GM18499 (cell line): ENCODE data around the gene ATP11A.
"Not testable (repeated sequence)": the region's sequence is repeated elsewhere in the genome, so short reads cannot be mapped to it uniquely, and the experiment has no call there.

Source experiments
- ATAC-seq: cut with Tn5 transposase; IDR thresholded peaks from one replicate; pipeline ENCODE4 v1.9.1; 2021; ENCODE audit warnings: moderate number of reproducible peaks; ENCODE audit not compliant: insufficient read depth, unreplicated experiment

The ATP11A gene

DNA sequence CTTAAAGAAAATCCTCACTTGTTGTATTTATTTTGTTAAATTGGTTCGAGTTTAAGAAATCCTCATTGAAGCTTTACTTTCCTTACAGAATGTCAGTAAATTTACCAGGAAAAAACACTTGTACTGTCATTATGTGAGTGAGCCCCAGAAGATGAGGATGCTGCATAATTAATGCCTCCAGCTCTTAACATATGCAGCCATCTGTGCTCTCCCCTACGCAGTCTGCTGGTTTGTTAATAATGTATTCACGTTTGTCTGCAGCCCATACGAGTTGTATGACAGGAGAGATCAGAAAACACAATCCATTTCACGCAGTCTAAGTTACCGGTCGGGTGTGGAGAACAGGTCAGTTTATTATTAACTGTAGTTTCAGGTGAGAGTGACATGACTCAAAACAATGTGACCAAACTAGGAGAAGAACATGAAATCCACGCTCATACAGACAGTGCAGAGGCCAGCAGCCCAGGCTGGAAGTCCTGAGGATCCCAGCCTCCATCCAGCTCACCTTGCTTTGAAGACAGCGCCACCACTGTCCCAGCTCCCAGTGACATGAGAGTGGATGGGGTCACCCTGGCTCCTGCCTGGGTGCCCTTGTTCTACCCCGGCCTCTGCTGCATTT is 19.8 kb upstream of the ATP11A start:
- no peak for ATAC-seq

DNA sequence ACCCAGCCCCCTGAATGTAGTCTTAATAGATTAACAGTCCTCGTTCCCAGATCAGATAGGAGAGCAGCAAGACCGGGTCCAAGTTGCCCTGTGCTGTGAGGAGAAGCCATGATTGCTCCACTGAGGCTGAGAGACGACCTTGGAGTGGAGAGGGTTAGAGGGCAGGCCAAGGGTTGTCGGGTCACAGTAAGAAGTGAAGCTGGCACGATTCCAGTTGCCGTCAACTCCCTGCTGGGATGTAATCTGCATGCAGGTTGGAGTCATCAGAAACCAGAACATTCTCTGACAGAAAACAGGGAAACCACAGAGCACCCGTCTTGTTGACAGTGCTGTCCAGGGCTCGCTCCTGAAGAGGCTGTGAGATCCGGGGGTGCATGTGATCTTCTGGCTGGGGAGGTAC is 19.0 kb upstream of the ATP11A start:
- no peak for ATAC-seq

DNA sequence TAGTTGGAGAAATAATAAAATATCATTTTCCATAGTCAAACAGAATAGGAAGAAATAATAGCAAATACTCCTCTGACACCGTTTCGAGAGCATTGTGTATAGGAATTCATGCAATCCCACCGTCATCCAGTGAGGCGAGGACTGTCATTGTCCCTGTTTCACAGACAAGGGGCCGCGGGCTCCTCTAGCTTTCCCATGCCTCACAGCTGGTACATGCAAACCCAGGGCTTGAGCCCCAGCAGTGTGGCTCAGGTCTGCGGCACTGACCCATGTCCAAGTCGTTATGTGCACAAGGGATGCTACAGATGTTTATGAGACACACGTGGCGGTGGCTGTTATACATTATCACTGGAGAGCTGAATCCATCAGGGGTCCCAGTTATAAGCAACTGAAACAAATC is 18.5 kb upstream of the ATP11A start:
- ATAC-seq = no peak

DNA sequence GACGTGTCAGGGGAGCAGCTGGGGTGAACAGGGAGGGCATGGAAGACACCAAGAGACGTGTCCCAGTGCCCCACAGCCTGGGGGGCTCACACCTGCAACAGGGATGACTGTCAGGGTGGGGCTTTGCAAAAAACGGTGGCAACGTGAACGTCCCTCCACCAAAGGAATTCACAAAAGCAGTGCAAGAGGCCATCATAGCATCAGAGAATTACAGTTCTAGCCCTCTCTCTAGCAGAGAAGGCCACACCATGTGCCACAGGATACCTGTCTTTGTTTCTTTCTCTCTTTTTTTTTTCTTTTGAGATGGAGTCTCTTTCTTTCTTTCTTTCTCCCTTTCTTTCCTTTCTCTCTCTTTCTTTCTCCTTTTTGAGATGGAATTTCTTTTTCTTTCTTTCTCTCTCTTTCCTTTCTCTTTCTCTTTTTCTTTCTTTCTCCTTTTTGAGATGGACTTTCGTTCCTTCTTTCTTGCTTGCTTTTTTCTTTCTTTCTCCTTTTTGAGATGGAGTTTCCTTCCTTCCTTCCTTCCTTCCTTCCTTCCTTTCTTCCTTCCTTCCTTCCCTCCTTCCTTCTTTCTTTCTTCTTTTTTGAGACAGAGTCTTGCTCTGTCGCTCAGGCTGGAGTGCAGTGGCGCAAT is 17.1 kb upstream of the ATP11A start:
- no peak for ATAC-seq

DNA sequence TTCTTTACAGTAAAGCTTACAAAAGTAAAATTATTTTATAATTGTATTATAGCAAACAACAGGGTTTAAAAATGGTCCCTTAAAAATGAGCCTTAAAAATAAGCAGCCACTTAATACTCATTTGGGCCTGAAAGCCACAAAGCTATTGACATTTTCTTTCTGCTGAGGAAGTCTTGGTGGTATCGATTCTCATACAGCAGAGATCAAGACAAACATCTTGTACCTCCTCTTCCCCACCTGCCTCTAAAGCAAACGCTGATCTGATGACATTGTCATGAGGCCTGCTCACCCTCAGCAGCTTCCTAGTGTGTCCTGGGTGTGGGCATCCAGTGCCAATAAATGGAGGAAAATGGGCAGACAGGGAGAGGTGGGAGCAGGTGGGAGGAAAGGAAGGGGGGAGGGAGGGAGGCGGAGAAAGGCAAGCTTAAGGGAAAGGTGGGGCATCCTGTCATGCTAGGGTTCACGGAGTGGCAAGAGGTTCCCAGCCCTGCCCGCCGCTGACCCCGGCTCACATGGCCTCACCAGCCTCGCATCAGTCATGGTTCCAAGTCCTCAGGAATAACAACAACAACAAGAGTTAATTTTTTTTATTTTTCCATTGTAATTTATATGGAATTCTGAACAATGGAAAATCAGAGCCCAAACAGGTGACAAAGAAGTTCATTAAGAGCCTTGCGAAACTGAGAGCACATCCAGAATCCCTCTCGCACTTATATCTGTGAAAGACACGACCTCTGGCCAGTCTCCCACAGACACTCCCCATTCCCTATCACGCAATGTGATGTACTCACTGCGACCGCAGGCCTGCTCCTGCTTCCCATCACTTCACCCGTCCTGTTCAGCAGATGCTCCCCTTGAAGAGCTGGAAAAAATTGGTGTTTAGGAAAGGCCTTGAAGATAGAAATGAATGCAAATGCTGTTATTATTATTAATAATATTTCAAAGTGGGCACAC is 15.1 kb upstream of the ATP11A start:
- no peak for ATAC-seq

DNA sequence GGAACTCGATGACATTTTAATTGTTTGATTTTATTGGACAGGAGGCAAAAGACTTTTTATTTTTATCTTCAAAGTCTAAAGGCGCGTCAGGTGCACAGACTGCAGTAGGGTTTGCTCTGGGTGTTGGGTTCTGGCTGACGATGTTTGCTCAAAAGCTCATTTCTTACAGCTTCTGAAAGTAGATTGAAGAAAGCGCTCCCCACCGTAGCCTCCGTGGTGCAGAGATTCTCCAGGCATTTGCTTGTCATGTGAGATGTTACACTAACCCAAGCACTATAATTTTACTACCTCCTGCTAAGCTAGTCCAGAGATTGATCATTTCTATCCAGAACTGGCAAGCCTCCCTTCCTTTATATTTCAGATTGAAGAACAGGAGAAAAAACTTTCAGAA is 14.5 kb upstream of the ATP11A start:
- no peak for ATAC-seq

DNA sequence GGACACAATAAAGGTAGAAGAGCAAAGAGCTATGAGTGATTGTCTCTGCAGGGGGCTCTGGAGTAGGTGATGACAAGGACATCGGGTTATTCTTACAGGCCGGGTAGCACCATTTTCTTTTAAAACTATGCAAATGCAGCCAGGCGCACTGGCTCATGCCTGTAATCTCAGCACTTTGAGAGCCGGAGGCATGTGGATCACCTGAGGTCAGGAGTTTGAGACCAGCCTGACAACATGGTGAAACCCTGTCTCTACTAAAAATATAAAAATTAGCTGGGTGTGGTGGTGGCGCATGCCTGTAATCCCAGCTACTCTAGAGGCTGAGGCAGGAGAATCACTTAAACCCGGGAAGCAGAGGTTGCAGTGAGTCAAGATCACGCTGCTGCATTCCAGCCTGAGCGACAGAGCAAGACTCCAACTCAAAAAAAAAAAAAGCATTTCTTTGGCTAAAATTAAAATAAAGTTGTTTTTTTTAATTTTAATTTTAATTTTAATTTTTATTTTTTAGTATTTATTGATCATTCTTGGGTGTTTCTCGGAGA is 12.3 kb upstream of the ATP11A start:
- not testable (repeated sequence) for ATAC-seq

DNA sequence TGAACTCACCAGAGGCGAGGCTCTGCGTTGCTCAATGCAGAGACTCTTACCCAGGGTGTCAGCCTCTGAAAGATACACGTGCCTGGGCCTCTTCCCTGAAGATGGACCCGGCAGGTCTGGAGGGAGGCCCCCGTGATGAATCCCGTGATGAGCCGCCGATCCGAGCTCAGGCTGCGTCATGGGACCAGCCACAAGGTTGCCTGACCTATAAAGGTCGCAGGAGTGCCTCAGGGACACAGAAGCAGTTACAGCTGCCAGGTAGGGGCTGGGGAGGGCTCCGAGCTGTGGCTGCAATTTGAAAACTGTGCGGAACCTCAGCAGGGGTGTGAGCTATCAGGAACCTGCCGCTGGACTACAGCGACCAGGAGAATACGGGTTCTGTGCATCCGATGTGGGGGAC is 10.5 kb upstream of the ATP11A start:
- no peak for ATAC-seq

DNA sequence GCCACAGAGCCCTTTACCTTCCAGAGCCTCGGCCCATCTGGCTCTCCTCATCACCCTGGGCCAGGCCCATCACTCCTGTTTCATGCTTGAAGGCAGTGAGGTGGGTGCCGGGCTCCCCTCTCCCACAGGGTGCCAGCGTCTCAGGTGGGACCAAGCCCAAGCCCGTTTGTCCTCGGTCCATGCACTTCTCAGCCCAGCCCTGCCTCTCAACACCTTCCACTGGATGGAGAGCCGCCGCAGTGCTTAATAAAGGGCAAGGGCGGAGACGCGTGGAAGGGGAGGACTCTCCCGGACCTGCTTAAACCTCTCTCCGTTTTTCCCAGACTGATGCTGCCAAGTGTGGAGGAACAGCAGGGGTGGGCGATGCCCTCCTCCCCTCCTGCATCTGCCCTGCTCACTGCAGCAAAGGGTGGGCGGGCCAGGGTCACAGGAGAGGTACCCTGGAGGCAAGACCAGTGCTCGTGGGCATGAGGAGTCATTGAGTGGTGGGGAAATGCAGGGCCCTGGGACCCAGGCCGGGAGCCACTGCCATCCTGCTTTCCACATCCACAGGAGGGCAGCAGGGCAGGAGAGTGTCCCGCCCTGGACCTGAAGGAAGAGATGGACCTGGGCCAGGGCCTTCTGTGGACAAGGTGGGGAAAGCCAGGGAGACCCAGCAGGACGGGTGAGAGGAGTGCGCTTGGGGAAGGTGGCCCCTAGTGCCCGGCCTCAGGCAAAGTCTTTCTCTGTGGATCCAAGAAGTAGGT is 9.7 kb upstream of the ATP11A start:
- ATAC-seq = no peak

DNA sequence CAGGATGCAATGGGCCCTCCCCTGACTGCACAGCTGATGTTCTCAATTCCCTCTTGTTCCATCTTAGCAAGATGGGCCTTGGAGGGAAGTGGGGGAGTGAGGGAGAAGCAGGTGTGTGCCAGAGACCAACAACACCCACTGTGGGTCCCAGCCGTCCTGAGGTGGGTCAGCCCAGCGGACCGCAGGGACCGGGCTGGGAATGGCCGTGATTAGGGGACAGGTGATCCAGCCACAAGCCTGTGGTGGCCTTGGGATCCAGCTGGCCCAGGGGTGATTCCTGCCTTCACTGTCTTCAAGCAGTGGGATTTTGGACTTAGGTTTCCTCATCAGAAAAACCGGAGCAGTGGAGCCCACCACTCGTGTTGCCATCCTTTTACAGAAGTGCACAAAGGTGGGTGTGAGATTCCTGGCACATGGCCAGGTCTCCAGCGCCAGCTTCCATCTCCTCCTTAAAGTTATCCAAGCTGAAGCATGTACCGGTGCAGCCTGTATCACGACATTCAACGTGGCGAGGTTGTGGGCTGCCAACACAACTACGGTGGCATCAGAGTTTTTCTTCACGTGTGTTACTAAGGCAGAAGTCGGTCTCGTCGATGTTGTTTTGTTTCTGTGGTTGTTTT is 9.0 kb upstream of the ATP11A start:
- no peak for ATAC-seq

DNA sequence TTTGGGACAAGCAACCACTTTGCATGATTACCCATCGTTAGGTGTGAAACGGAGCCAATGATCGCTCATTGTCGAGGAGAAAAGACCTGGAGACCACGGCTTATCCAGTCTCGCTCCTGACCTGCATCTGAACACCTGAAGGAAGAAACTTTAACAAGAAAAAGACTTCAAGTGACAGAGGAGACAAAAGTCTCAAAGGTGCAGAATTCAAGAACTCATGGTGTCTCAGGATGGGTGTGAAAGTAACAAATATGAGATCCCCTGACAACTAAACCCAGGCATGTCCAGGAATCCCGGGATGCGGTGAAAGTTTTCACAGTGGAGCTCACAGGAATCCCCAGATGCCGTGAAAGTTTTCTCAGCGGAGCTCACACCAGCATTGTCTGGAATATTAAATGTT is 6.3 kb upstream of the ATP11A start:
- no peak for ATAC-seq

DNA sequence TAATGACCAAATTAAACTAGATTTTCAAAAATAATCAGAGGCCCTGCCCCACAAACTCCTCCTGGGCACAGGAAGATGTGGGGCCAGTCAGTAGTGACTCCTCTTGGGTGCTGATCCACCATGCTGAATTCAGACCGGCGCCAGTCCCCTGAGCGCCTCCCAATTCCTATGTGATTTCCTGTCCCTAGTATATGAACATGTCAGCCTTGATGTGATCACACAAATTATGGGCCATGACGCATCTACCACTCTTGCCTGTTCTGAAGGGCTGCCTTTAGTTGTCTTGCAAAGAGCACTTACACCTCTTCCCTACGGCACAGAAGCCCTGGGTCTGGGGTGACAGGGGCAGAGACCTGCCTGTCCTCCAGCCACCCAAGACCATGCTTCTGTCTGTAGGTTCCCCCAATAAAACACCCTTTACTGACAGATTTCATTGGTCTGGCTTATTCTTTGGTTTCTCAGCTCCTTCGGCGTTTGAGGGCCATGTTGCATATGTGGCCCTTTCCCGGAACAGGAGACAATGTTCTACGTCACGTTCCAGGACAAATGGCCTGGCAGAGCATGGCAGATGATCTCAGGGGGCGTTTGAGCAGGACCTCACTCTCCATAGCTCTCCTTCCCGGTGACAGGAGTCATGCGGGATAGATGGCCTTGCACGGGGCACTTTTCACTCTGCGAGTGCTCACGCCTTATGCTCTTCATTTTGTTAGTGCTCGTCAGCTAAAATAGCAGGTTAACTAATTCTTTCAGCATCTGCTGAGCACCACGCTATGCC is 5.6 kb upstream of the ATP11A start:
- ATAC-seq = no peak

DNA sequence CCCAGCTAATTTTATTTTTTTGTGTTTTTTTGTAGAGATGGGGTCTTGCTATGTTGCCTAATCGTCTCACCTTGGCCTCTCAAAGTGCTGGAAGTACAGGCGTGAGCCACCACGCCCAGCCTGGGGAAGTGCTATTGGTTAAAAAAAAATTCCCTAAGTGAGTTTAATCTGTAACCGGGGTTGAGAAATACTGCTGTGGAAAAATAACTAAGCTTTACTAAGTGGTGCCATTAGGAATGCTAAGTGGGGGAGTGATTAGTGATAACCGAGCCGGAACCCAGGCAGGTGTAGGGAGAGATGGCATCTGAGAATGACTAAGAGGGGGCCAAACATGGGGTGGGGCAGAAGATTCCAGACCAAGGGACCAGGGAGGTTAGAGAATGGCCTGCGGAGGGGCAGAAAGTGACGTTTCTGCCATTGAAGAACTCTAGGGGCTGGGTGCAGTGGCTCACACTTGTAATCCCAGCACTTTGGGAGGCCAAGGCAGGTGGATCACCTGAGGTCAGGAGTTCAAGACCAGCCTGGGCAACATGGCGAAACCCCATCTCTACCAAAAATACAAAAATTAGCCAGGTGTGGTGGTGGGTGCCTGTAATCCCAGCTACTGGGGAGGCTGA is 4.5 kb upstream of the ATP11A start:
- not testable (repeated sequence) for ATAC-seq

DNA sequence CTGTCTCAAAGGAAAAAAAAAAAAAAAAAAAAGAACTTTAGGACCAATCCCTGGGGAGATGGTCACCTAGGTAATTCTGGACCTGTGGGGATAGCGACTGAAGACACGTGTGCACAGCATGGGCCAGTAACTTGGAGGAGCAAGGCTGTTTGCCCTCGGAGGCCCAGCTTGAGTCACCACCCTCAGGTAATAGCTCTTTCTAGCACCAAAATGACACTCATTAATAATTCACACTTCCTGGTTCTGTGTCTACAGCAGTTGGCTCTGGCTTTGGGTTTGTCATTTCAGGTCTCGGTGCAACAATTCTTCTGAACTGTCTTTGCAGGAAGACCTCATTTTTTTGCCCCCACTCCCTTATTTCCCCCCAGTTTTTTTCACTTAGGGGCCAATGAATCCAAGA is 3.9 kb upstream of the ATP11A start:
- no peak for ATAC-seq

DNA sequence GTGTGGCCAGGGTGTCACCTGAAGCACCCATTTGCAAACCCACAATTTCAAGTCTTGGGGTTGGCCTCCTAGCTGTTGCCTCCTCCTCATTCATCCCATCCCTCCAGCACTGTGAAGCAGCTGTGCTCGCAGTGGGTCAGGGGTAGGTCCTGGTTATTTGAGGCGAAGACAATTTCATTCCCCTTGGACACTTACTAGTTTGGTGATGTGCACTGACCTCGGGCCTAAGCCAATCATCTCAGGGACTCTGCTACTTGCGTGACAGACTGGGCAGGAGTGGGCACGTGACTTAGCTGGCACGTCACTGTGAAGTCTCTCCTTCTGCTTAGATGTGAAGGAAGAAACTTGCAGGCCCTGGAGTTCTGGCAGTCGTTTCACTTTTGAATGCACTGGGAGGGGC is 3.5 kb upstream of the ATP11A start:
- ATAC-seq = no peak

DNA sequence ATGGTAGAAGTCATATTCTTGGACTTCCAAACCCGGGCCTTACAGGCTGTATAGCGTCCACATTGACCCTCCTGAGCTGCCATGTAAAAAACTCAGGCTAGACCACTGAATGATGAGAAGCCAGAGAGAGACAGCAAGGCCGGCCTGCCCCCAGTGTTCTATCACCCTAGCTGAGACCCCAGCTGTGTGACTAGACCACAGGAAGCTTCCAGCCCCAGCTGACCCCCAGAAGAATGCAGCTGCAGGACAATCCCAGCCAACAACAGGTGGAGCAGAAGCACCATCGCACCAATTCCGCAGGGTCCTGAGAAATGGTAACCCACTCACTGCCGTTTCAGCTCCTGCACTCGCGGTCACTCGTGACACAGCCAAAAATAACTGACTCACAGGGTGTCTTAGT is 2.9 kb upstream of the ATP11A start:
- no peak for ATAC-seq

DNA sequence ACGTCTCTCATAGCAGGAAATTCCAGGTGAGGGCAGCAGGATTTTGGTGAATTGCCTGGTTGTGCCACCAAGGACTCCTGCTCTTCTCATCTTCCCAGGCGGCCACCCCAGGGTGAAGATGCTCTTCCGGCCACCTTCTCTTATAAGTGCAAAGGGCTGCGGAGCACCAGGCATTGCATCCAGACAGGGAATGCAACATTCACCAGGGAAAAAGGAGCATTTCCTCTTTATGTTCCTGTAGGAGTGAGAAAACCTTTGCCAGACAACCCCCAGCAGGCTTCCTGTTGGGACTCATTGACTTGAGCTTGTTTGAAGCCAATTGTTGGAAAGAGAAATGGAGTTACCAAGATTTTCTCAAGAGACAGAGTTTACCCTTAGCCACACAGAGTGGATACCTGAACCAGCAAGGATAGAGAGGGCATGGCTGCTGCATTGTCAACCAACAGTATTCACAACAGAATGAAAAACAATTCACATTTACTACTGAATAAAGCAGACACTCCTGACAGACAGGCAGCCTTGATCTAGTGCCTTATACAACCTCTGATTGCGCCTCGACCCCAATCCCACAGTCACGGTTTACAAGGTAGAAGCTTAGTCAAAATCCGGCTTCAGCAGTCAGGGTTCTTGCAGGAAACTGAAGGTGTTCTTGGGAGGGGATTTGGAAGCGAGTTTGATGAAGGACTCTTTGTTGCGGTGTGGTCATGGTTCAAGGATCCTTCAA is 1.8 kb upstream of the ATP11A start:
- ATAC-seq = no peak
